Colon (tissue), 2 donors: Measurements from ENCODE around the gene CEACAM18.
"Not testable (repeated sequence)": the region's sequence is repeated elsewhere in the genome, so short reads cannot be mapped to it uniquely, and the experiment has no call there.

Experiments used
- FAIRE-seq: peaks from 2 replicates; lab custom pipeline; 2012; peaks lifted over from hg19 to GRCh38; lab: Jason Lieb, UNC
- donor health status: control.
- donor health status: control.

Gene CEACAM18

GRCh38 chr19:51497666-51498065 is 19.3 kb downstream of the CEACAM18 start:
- FAIRE-seq = no peak

- not testable (repeated sequence) for FAIRE-seq
Measured at GRCh38 chr19:51500931-51501330, 22.6 kb downstream of the CEACAM18 start.

- FAIRE-seq = no peak
Measured at GRCh38 chr19:51501594-51502263, 23.4 kb downstream of the CEACAM18 start, which contains the start of gene SIGLEC12. Gene SIGLEC12, minus strand, starts transcription at chr19:51501800. Its CDS starts 67 bp downstream, at chr19:51501733.

- no peak for FAIRE-seq
Measured at GRCh38 chr19:51503286-51503817, 25.0 kb downstream of the CEACAM18 start.

- no peak for FAIRE-seq
Measured at GRCh38 chr19:51503896-51504295, 25.6 kb downstream of the CEACAM18 start.

- FAIRE-seq = no peak
Measured at GRCh38 chr19:51505904-51506303, 27.6 kb downstream of the CEACAM18 start.

GRCh38 chr19:51507192-51507591 is 28.9 kb downstream of the CEACAM18 start:
- FAIRE-seq = no peak

- FAIRE-seq = no peak
Measured at GRCh38 chr19:51507640-51508058, 29.3 kb downstream of the CEACAM18 start.

GRCh38 chr19:51508059-51508733 is 29.9 kb downstream of the CEACAM18 start:
- no peak for FAIRE-seq

GRCh38 chr19:51509823-51510660 is 31.7 kb downstream of the CEACAM18 start:
- no peak for FAIRE-seq

- no peak for FAIRE-seq
Measured at GRCh38 chr19:51511353-51511752, 33.0 kb downstream of the CEACAM18 start.

GRCh38 chr19:51513968-51514367 is 35.6 kb downstream of the CEACAM18 start:
- FAIRE-seq = no peak

- no peak for FAIRE-seq
Measured at GRCh38 chr19:51514866-51515481, 36.6 kb downstream of the CEACAM18 start.

GRCh38 chr19:51520728-51521127 is 42.4 kb downstream of the CEACAM18 start:
- no peak for FAIRE-seq

GRCh38 chr19:51521357-51521756 is 43.0 kb downstream of the CEACAM18 start:
- no peak for FAIRE-seq

- no peak for FAIRE-seq
Measured at GRCh38 chr19:51521781-51522180, 43.4 kb downstream of the CEACAM18 start.

- FAIRE-seq = no peak
Measured at GRCh38 chr19:51524666-51525264, 46.4 kb downstream of the CEACAM18 start.

- FAIRE-seq = no peak
Measured at GRCh38 chr19:51525651-51526050, 47.3 kb downstream of the CEACAM18 start.

GRCh38 chr19:51529301-51529700 is 51.0 kb downstream of the CEACAM18 start:
- FAIRE-seq = no peak

GRCh38 chr19:51530616-51531015 is 52.3 kb downstream of the CEACAM18 start:
- FAIRE-seq = no peak
